GM12878 (cell line): ENCODE results near the gene CACNA2D1. TPM values are rescaled to one million over a fixed set of nuclear protein-coding genes. Genes with fewer than 3 reads are reported as not detected.

Experiments used
- ATAC-seq: fragments of 200-7000 bp; cut with Tn5 transposase; 3 replicates; pipeline ENCODE4 v1.9.1; 2020; ENCODE audit warnings: mild to moderate bottlenecking, moderate library complexity
- BruUV-seq: library from RNA; stranded (reverse); fragments of 400-500 nt; replicated peaks from 2 replicates; lab custom pipeline; 2021; lab: Mats Ljungman, UMichigan
- CTCF ChIA-PET: fragments of 300-600 bp; sonication (Branson Sonifier 250); formaldehyde crosslinking; extraction: SDS; loops from one replicate; lab custom pipeline; 2021; ENCODE audit warnings: inconsistent platforms; lab: Yijun Ruan, JAX
- POLR2A ChIA-PET: fragments of 350-600 bp; formaldehyde crosslinking; extraction: SDS; loops from one replicate; lab custom pipeline; 2021; ENCODE audit warnings: inconsistent platforms; lab: Charles Lee
- RAD21 ChIA-PET: fragments of 300-600 bp; sonication (Branson Sonifier 250); formaldehyde crosslinking; loops from one replicate; lab custom pipeline; 2023; ENCODE audit warnings: antibody characterized with exemption; ENCODE audit not compliant: unreplicated experiment; lab: Charles Lee
- SMC1A ChIA-PET: fragments of 300-600 bp; sonication (Branson Sonifier 250); formaldehyde crosslinking; loops from one replicate; lab custom pipeline; 2023; ENCODE audit not compliant: unreplicated experiment, uncharacterized antibody; lab: Charles Lee
- DNase-seq: peaks from one replicate; pipeline ENCODE4 v3.0.0-alpha.2; 2011; ENCODE audit warnings: low read depth, low spot score
- FAIRE-seq: peaks from 3 replicates; lab custom pipeline; 2011; peaks lifted over from hg19 to GRCh38; lab: Jason Lieb, UNC
- H2AFZ ChIP-seq: 2 replicates; pipeline ENCODE4 v1.6.0; 2011; ENCODE audit warnings: low read depth, low read length, control low read depth; ENCODE audit not compliant: control insufficient read depth
- H3K27ac ChIP-seq: 2 replicates; pipeline ENCODE4 v1.5.1; 2011; ENCODE audit warnings: control low read depth; ENCODE audit not compliant: control insufficient read depth, insufficient read depth
- H3K27me3 ChIP-seq, 2 experiments: replicated peaks in 1 of 2; 2 replicates each; pipeline versions ENCODE4 v1.6.0 to v1.6.1; 2011; ENCODE audit warnings: low read length in 1 of 2; ENCODE audit not compliant: control insufficient read depth in 2 of 2, insufficient read depth in 2 of 2
- H3K36me3 ChIP-seq, 2 experiments: 2 replicates each; pipeline ENCODE4 v1.5.1; 2011; ENCODE audit warnings: low read length in 1 of 2; ENCODE audit not compliant: control insufficient read depth in 2 of 2, insufficient read depth in 2 of 2
- H3K4me1 ChIP-seq: 2 replicates; pipeline ENCODE4 v1.6.1; 2011; ENCODE audit warnings: mild to moderate bottlenecking, low read length, moderate library complexity, mixed read lengths; ENCODE audit not compliant: control insufficient read depth, insufficient read depth
- H3K4me2 ChIP-seq: 2 replicates; pipeline ENCODE4 v1.6.0; 2011; ENCODE audit warnings: control low read depth; ENCODE audit not compliant: control insufficient read depth, insufficient read depth
- H3K4me3 ChIP-seq: fragments of 200-600 bp; sonication (generic); 2 replicates; pipeline ENCODE4 v1.5.1; 2016
- H3K79me2 ChIP-seq: 2 replicates; pipeline ENCODE4 v1.6.0; 2011; ENCODE audit warnings: low read length; ENCODE audit not compliant: control insufficient read depth, insufficient read depth
- H3K9ac ChIP-seq: 2 replicates; pipeline ENCODE4 v1.8.0; 2011; ENCODE audit warnings: low read length, control low read depth, mixed read lengths; ENCODE audit not compliant: control insufficient read depth, insufficient read depth
- H3K9me3 ChIP-seq: replicated peaks from 3 replicates; pipeline ENCODE4 v1.5.1; 2011; ENCODE audit warnings: mild to moderate bottlenecking, low read length; ENCODE audit not compliant: control insufficient read depth, insufficient read depth
- H4K20me1 ChIP-seq: 2 replicates; pipeline ENCODE4 v1.6.0; 2011; ENCODE audit not compliant: control insufficient read depth, insufficient read depth
- BRCA1 ChIP-seq: IDR thresholded peaks from 2 replicates; pipeline ENCODE4 v1.6.1; 2011; ENCODE audit warnings: low read depth, low read length, improper control_type of control experiment
- CHD1 ChIP-seq: IDR thresholded peaks from 2 replicates; pipeline ENCODE4 v1.6.1; 2012; ENCODE audit warnings: low read depth, low read length, improper control_type of control experiment
- IKZF1 ChIP-seq: fragments of 450-650 bp; conservative IDR thresholded peaks from 2 replicates; pipeline ENCODE4 v1.6.1; 2017; ENCODE audit warnings: antibody characterized with exemption, mild to moderate bottlenecking
- IRF3 ChIP-seq: fragments of 450-650 bp; IDR thresholded peaks from 2 replicates; pipeline ENCODE4 v1.6.1; 2014; ENCODE audit warnings: mild to moderate bottlenecking
- IRF5 ChIP-seq: fragments of 450-650 bp; IDR thresholded peaks from 2 replicates; pipeline ENCODE4 v1.6.1; 2017; ENCODE audit warnings: borderline replicate concordance
- NBN ChIP-seq: fragments of 450-650 bp; IDR thresholded peaks from 2 replicates; pipeline ENCODE4 v1.6.1; 2016
- NFYB ChIP-seq: IDR thresholded peaks from 2 replicates; pipeline ENCODE4 v1.6.1; 2011; ENCODE audit warnings: low read depth, mild to moderate bottlenecking, low read length, improper control_type of control experiment, moderate library complexity; ENCODE audit not compliant: insufficient read depth
- POLR2AphosphoS2 ChIP-seq: IDR thresholded peaks from 2 replicates; pipeline ENCODE4 v1.6.1; 2011; ENCODE audit warnings: low read depth, mild to moderate bottlenecking, low read length, improper control_type of control experiment, moderate library complexity
- POU2F2 ChIP-seq: IDR thresholded peaks from 3 replicates; pipeline ENCODE4 v1.6.1; 2011; ENCODE audit warnings: low read depth, mild to moderate bottlenecking, low read length, borderline replicate concordance
- SMAD1 ChIP-seq: fragments of 450-650 bp; IDR thresholded peaks from 2 replicates; pipeline ENCODE4 v1.6.1; 2018; ENCODE audit warnings: mild to moderate bottlenecking, low read depth; ENCODE audit not compliant: partially characterized antibody
- SRF ChIP-seq, 2 experiments: IDR thresholded peaks; 2 replicates each; pipeline ENCODE4 v1.6.1; 2011; ENCODE audit warnings: low read depth in 2 of 2, low read length in 2 of 2, mild to moderate bottlenecking in 1 of 2, moderate library complexity in 1 of 2
- ZBTB11 ChIP-seq: fragments of 450-650 bp; formaldehyde crosslinking; IDR thresholded peaks from 2 replicates; pipeline ENCODE4 v1.5.0; 2022; ENCODE audit warnings: mild to moderate bottlenecking, missing genetic modification characterization
- ZNF24 ChIP-seq: fragments of 450-650 bp; IDR thresholded peaks from 2 replicates; pipeline ENCODE4 v1.6.1; 2017; ENCODE audit warnings: antibody characterized with exemption, mild to moderate bottlenecking
- WGBS: methylation state at CpG from one replicate; pipeline ENCODE4 v1.1.6; 2016; ENCODE audit warnings: low lambda C conversion rate; ENCODE audit not compliant: insufficient replicate concordance, insufficient coverage; ENCODE audit errors: missing lambda C conversion rate; 5-methylcytosine and 5-hydroxymethylcytosine counted together
- in situ Hi-C: fragments of 300-500 bp; cut with MboI; formaldehyde crosslinking; loops from 9 replicates; pipeline ENCODE4 v1.14.3; 2018; ENCODE audit warnings: mixed read lengths
- intact Hi-C: fragments of 100-400 bp; cut with micrococcal nuclease; formaldehyde crosslinking; loops from one replicate; pipeline ENCODE4 v1.14.2; 2022; ENCODE audit not compliant: unreplicated experiment
- polyA plus RNA-seq, 11 experiments: library from polyadenylated mRNA; depleted of rRNA in 4 of 11; unstranded in 6 of 11; stranded (reverse) in 5 of 11; fragments of >200 nt; fragmentation: Nextera tagmentation in 4 of 11; fragmentation: Illumina TruSeq in 1 of 11; extraction: Ambion mirVana in 4 of 11; extraction: Trizol in 1 of 11; gene quantifications; 1 replicate in 1 of 11; 2 replicates in 10 of 11; pipeline versions ENCODE4 v1.2.1 to v1.2.3, GENCODE V29; 2011 to 2016; ENCODE audit warnings: inconsistent platforms in 2 of 11, missing spikeins in 2 of 11, low read depth in 1 of 11
- total RNA-seq, 4 experiments: library from RNA; depleted of rRNA in 3 of 4; stranded (reverse); fragments of >200 nt in 3 of 4; fragmentation: Illumina TruSeq in 1 of 4; extraction: Trizol in 1 of 4; gene quantifications; 2 replicates each; pipeline versions ENCODE4 v1.2.1 to v1.2.3, GENCODE V29; 2013 to 2021

CACNA2D1 gene
- total and polyA plus RNA-seq, 10 of the 15 experiments (the other 5 are each of a cell fraction or from before 2014, with no cell fraction given): 0.14 to 14.8 (median 0.97) TPM

GRCh38 chr7:82156893-82157292, 286.7 kb downstream of the CACNA2D1 start:
- H3K4me3 ChIP-seq: no peak overlapping the region
- no peaks in the 10 kb centered on the region for H3K79me2 ChIP-seq
- H2AFZ ChIP-seq: no peak overlapping the region
- ChIA-PET POLR2A (no interaction called here), RAD21 (no interaction called here), SMC1A (no interaction called here)
- FAIRE-seq: no peak
- no peak overlapping the region for H3K4me2 ChIP-seq
- H3K27ac ChIP-seq: no peak overlapping the region
- H3K4me1 ChIP-seq: no peaks in the 10 kb centered on the region
- ATAC-seq: no peak
- H3K27me3 ChIP-seq: no peaks in the 10 kb centered on the region
- TF ChIP-seq IKZF1 (no peak), CHD1 (no peak)
- TF ChIP-seq, all 136 proteins: peak for 0
- WGBS: 62% methylated on average over 1 of the region's 1 CpG
- CTCF ChIA-PET: interaction anchor here (0.7 kb wide), 1 partner anchor 9 kb away, joined by 3 read pairs; no protein-coding TSS in a partner anchor
- BruUV-seq: no TSS peak
- intact Hi-C loops (no loop called here), in situ Hi-C loops (no loop called here)
- DNase-seq: no peak
- Histone ChIP-seq H4K20me1 (no peaks in the 10 kb centered on the region), H3K9ac (no peak overlapping the region), H3K36me3 (no peaks in the 10 kb centered on the region), H3K9me3 (no peaks in the 10 kb centered on the region)

GRCh38 chr7:82156168-82156567, 287.4 kb downstream of the CACNA2D1 start:
- FAIRE-seq: no peak
- intact Hi-C loops: no loop called here
- DNase-seq: no peak
- RAD21 ChIA-PET: no interaction called here
- no peaks in the 10 kb centered on the region for H3K79me2 ChIP-seq
- H2AFZ ChIP-seq: no peak overlapping the region
- H3K27me3 ChIP-seq: no peaks in the 10 kb centered on the region
- no peaks in the 10 kb centered on the region for H4K20me1 ChIP-seq
- POLR2A ChIA-PET: no interaction called here
- ATAC-seq: no peak
- no peak overlapping the region for H3K27ac ChIP-seq
- H3K36me3 ChIP-seq: no peaks in the 10 kb centered on the region
- no TSS peak for BruUV-seq
- no peaks in the 10 kb centered on the region for H3K9me3 ChIP-seq
- no peaks in the 10 kb centered on the region for H3K4me1 ChIP-seq
- SMC1A ChIA-PET: interaction anchor here (1.1 to 1.2 kb wide), 2 partner anchors 10 to 20 kb away, joined by 3 to 4 read pairs; no protein-coding TSS in a partner anchor
- H3K4me3 ChIP-seq: no peak overlapping the region
- no peak overlapping the region for H3K9ac ChIP-seq
- in situ Hi-C loops: no loop called here
- H3K4me2 ChIP-seq: no peak overlapping the region
- CTCF ChIA-PET: interaction anchor here (1.0 kb wide), 1 partner anchor 15 kb away, joined by 4 read pairs; no protein-coding TSS in a partner anchor
- 8% methylated on average over 3 of the region's 3 CpGs for WGBS
- TF ChIP-seq NBN (no peak), POU2F2 (no peak), SMAD1 (no peak), ZBTB11 (CRISPR knock-in tag) (no peak), IRF3 (no peak), POLR2AphosphoS2 (no peak), ZNF24 (no peak), IRF5 (no peak), BRCA1 (no peak), NFYB (no peak), SRF (IDR thresholded peaks at IDR 0.05; ENCODE audit: low read depth in 2 of 2, low read length in 2 of 2) (no peak)
